GM06990 (cell line): Measurements from ENCODE around the gene TNNI3.

Source experiments
- DNase-seq: peaks from one replicate; pipeline ENCODE4 v3.0.0-alpha.2; 2011; ENCODE audit not compliant: insufficient read length; ENCODE audit errors: extremely low read depth
- H3K27me3 ChIP-seq: replicated peaks from 2 replicates; pipeline ENCODE4 v1.6.0; 2011; ENCODE audit warnings: low read length; ENCODE audit not compliant: control insufficient read depth, insufficient read depth
- H3K36me3 ChIP-seq: 2 replicates; pipeline ENCODE4 v1.5.1; 2011; ENCODE audit warnings: low read length; ENCODE audit not compliant: control insufficient read depth, insufficient read depth
- H3K4me3 ChIP-seq: replicated peaks from 2 replicates; pipeline ENCODE4 v1.5.1; 2011; ENCODE audit warnings: low read depth, mild to moderate bottlenecking, control low read depth, low read length
- TF ChIP-seq, protein P1 (sequence below): IDR thresholded peaks from 2 replicates; pipeline ENCODE4 v1.5.1; 2011; ENCODE audit warnings: low read length, control low read depth, mild to moderate bottlenecking, inconsistent platforms; ENCODE audit not compliant: insufficient read depth, poor library complexity, severe bottlenecking

The TNNI3 gene

DNA sequence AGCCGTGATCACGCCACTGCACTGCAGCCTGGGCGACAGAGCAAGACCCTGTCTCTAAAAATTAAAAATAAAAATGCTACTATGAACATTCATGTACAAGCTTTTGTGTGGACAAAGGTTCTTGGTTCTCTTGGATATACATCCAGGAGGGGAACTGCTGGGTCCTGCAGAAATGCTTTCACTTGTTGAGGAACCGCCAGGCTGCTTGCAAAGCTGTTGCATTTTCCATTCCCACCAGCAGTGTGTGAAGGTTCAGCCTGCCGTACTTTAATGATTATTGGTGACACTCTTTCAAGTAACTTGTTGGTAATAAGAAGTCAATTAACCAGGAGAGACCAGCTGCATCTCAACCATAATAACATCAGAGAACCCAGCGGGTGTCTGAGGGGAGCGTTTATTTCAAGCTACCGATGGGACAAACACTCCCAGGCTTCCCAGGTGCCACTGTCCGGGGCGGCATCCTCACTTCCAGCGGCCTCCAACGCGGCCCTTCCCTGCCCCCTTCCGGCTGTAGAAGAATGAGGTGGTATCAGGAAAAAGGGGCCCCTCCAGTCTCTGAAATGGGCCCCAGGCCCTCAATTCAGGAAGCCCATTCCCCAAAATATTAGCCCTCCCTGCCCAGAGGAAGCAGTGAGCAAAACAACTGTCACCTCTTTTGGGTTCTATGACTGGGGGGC, 24.9 kb downstream of the TNNI3 start:
- H3K36me3 ChIP-seq: no peaks in the 10 kb centered on the region
- H3K27me3 ChIP-seq: peaks cover 3% of the 10 kb centered on the region
- TF ChIP-seq, protein P1, sequence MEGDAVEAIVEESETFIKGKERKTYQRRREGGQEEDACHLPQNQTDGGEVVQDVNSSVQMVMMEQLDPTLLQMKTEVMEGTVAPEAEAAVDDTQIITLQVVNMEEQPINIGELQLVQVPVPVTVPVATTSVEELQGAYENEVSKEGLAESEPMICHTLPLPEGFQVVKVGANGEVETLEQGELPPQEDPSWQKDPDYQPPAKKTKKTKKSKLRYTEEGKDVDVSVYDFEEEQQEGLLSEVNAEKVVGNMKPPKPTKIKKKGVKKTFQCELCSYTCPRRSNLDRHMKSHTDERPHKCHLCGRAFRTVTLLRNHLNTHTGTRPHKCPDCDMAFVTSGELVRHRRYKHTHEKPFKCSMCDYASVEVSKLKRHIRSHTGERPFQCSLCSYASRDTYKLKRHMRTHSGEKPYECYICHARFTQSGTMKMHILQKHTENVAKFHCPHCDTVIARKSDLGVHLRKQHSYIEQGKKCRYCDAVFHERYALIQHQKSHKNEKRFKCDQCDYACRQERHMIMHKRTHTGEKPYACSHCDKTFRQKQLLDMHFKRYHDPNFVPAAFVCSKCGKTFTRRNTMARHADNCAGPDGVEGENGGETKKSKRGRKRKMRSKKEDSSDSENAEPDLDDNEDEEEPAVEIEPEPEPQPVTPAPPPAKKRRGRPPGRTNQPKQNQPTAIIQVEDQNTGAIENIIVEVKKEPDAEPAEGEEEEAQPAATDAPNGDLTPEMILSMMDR: peak; percentile 48
- DNase-seq: no peak
- H3K4me3 ChIP-seq: no peak overlapping the region

DNA sequence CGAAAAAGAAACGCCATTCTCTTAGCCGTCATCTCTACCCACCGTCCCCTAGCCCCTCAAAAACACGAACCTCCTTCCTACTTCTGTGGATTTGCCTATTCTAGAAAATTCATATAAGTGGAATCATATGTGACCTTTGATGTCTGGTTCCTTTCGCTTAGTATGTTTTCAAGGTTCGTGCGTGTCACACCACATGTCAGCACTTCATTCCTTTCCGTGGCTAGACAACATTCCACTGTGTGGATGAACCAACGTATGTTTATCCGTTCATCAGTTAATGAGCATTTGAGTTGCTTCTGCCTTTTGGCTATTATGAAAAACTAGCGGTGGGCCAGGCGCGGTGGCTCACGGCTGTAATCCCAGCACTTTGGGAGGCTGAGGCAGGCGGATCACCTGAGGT, 26.1 kb downstream of the TNNI3 start:
- TF ChIP-seq, protein P1: no peak
- H3K4me3 ChIP-seq: no peak overlapping the region
- no peak for DNase-seq
- no peaks in the 10 kb centered on the region for H3K36me3 ChIP-seq
- H3K27me3 ChIP-seq: peaks cover 3% of the 10 kb centered on the region

DNA sequence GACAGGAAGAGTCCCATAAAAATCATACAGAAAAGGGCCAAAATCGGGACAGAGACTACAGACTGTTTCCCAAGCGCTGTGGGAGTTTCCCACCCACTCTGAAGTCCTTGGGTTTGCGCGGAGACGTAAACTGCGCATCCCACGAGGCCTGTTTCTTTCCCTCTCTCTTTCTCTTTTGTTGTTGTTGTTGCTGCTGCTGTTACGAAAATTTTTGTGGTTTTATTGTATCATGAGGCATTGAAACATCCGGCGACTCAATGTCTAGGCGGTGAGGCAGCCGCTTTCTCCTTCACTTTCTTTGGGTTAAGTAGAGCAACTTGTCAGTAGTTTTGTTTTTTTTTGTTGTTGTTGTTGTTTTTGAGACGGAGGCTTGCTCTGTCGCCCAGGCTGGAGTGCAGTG, 38.5 kb downstream of the TNNI3 start:
- no peak for DNase-seq
- Histone ChIP-seq H3K4me3 (no peak overlapping the region), H3K27me3 (no peaks in the 10 kb centered on the region), H3K36me3 (no peaks in the 10 kb centered on the region; the same call in 1 of the 2 replicates)
- TF ChIP-seq, protein P1: no peak

DNA sequence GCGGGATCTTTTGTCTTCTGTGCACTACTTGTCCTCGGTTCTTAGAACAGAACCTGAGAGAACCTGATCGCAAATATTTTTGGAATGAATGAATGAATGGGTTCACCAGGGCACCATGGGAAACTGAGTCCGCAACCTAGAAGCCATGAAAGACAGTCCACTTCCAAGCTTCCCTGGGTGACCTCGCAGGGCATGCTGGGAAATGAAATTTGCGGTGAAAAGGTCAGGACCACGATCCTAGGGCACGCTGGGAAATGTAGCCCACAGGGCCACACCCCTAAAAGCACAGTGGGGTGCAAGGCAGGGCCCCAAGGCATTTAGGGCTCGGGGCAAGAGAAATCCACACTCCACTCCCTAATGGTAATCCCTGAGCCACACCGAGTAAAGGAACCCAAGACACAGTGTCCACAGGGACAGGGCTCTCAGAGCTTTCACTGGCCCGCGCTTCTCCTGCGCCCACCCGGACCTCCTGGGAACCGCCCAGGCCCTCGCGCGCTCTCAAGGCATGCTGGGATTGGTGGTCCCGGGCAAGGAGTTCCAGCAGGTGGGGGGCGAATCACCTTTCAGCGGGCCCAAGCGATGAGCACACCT, 39.0 kb downstream of the TNNI3 start:
- no peak for DNase-seq
- no peaks in the 10 kb centered on the region; the same call in 1 of the 2 replicates for H3K36me3 ChIP-seq
- H3K4me3 ChIP-seq: peak overlapping the region; percentile 68
- TF ChIP-seq, protein P1: no peak
- no peaks in the 10 kb centered on the region for H3K27me3 ChIP-seq

DNA sequence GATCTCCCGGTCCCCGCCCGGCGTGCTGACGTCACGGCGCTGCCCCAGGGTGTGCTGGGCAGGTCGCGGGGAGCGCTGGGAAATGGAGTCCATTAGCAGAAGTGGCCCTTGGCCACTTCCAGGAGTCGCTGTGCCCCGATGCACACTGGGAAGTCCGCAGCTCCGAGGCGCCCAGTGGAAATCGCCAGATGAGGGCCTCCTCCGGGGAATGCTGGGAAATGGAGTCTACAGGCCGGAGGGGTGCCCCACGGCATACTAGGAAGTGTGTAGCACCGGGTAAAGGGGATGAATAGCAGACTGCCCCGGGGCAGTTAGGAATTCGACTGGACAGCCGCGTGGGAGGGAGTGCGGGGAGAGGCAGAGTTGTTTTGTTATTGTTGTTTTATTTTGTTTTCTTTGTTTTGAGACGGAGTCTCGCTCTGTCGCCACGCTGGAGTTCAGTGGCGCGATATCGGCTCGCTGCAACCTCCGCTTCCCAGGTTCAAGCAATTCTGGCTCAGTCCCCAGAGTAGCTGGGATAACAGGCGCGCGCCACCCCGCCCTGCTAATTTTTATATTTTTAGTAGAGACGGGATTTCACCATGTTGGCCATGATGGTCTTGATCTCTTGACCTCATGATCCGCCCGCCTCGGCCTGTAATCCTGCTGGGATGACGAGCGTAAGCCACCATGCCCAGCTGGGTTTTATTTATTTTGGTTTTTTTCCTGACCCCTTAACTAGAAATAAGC, 39.7 kb downstream of the TNNI3 start:
- TF ChIP-seq, protein P1: no peak
- no peaks in the 10 kb centered on the region; the same call in 1 of the 2 replicates for H3K36me3 ChIP-seq
- peak overlapping the region; percentile 68 for H3K4me3 ChIP-seq
- H3K27me3 ChIP-seq: no peaks in the 10 kb centered on the region
- DNase-seq: peak; percentile 97
